Vagina (tissue), 2 donors: ENCODE measurements around the gene PPP1R36. TPM values are rescaled to one million over a fixed set of nuclear protein-coding genes. Genes with fewer than 3 reads are reported as not detected.

ENCODE experiments used
- DNase-seq, 2 donors: peaks; one replicate each; pipeline ENCODE4 v3.0.0-alpha.2; 2017; ENCODE audit errors: extremely low spot score in 2 of 2
- H3K27ac ChIP-seq: fragments of 200-600 bp; sonication (generic); one replicate; pipeline ENCODE4 v1.5.1; 2019
- H3K27me3 ChIP-seq: fragments of 200-600 bp; sonication (generic); one replicate; pipeline ENCODE4 v1.5.1; 2019
- H3K36me3 ChIP-seq, 2 donors: fragments of 200-600 bp; sonication (generic); one replicate each; pipeline ENCODE4 v1.5.1; 2017 to 2019
- H3K4me1 ChIP-seq: fragments of 200-600 bp; sonication (generic); one replicate; pipeline ENCODE4 v1.5.1; 2019
- H3K4me3 ChIP-seq, 2 donors: fragments of 200-600 bp; sonication (generic); 1 replicate in 1 of 2; 2 replicates in 1 of 2; pipeline ENCODE4 v1.5.1; 2016 to 2019
- H3K9me3 ChIP-seq: fragments of 200-600 bp; sonication (generic); one replicate; pipeline ENCODE4 v1.5.1; 2019
- POLR2A ChIP-seq, 2 donors: fragments of 450-650 bp; IDR thresholded peaks; one replicate each; pipeline ENCODE4 v1.6.1; 2017; ENCODE audit warnings: antibody characterized with exemption in 2 of 2, mild to moderate bottlenecking in 2 of 2, moderate library complexity in 2 of 2
- POLR2AphosphoS5 ChIP-seq, 2 donors: sonication (generic); formaldehyde crosslinking; IDR thresholded peaks; one replicate each; pipeline ENCODE4 v1.9.0; 2017; ENCODE audit warnings: antibody characterized with exemption in 2 of 2, mild to moderate bottlenecking in 2 of 2, low read depth in 1 of 2; ENCODE audit not compliant: insufficient read depth in 1 of 2
- intact Hi-C: fragments of 100-400 bp; cut with DNase I; formaldehyde crosslinking; loops from one replicate; pipeline ENCODE4 v1.15.1; 2023
- total RNA-seq: library from RNA; depleted of rRNA; stranded (reverse); fragments of >200 nt; gene quantifications from one replicate; pipeline ENCODE4 v1.2.3, GENCODE V29; 2016
- TF ChIP-seq, protein P1 (sequence below), 3 experiments: fragments of 450-650 bp in 2 of 3; fragments of 200-600 bp in 1 of 3; sonication (generic) in 1 of 3; IDR thresholded peaks; one replicate each; pipeline ENCODE4 v1.5.1; 2017 to 2019; ENCODE audit warnings: antibody characterized with exemption in 3 of 3, mild to moderate bottlenecking in 2 of 3, moderate library complexity in 2 of 3

The PPP1R36 gene
- total RNA-seq, 1 donor from 2014 or later, result not detected

DNA sequence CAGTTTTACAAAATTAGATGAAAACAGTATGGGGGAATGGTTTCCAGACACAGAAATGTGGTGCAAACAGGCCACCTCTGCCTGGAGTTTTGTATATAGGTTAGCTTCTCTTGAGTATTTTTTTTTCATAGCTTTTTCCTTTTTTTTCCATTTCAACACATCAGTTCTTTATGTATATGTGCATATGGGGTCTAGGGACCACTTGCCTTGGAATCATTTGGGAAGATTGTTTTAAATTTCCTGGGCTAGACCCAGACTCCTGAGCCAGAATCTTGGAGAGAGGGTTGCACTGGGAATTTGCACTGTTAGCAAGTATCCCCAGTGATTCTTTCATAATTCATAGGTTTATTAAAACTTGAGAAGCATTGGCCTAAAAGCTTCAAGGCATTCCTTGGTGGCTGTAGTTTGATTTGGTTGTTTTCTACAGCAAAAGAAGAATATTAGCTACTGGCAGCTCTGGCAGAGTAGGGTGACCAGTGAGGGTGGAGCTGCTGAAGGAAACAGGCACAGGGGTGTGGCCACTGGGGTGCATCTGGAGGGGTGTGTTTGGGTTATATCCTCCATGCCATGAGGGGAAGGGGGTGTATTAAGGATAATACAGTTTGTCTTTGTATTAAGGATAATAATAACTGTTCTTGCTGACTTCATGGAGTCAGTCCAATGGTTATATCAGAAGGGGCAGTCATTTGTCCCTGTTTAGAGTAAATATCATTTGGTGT, 22.8 kb downstream of the PPP1R36 start:
- DNase-seq, result peak in 1 of 2 donors; percentile 12
- intact Hi-C loops, result no loop called here
- TF ChIP-seq, protein P1, sequence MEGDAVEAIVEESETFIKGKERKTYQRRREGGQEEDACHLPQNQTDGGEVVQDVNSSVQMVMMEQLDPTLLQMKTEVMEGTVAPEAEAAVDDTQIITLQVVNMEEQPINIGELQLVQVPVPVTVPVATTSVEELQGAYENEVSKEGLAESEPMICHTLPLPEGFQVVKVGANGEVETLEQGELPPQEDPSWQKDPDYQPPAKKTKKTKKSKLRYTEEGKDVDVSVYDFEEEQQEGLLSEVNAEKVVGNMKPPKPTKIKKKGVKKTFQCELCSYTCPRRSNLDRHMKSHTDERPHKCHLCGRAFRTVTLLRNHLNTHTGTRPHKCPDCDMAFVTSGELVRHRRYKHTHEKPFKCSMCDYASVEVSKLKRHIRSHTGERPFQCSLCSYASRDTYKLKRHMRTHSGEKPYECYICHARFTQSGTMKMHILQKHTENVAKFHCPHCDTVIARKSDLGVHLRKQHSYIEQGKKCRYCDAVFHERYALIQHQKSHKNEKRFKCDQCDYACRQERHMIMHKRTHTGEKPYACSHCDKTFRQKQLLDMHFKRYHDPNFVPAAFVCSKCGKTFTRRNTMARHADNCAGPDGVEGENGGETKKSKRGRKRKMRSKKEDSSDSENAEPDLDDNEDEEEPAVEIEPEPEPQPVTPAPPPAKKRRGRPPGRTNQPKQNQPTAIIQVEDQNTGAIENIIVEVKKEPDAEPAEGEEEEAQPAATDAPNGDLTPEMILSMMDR (IDR thresholded peaks at IDR 0.05), result no peak
- TF ChIP-seq POLR2A (IDR thresholded peaks at IDR 0.05) (no peak), POLR2AphosphoS5 (IDR thresholded peaks at IDR 0.05; ENCODE audit: insufficient read depth in 1 of 2, low read depth in 1 of 2) (no peak)
- Histone ChIP-seq H3K27me3 (no peaks in the 10 kb centered on the region), H3K36me3 (no peaks in the 10 kb centered on the region), H3K27ac (no peak overlapping the region), H3K9me3 (no peaks in the 10 kb centered on the region), H3K4me3 (no peak overlapping the region), H3K4me1 (peaks cover 15% of the 10 kb centered on the region)

DNA sequence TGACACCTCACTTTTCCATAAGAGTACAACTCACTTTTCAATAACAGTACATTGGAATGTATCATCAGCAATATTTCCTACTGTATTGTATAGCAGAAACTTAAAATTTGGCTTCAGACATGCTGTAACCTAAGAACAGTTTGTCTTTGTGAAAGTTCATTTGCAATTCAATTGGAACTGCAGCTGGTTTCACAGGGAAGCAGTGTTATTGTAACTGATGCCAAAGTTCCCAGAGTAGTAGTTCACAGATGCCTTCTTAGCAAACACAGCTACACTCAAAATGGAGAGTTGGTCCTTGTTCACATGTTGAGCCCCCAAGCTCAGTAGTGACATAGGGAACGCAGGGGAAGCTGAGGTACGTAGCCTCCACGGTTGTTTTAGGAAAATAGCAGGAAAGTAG, 23.3 kb downstream of the PPP1R36 start:
- Histone ChIP-seq H3K36me3 (no peaks in the 10 kb centered on the region), H3K4me3 (no peak overlapping the region), H3K9me3 (no peaks in the 10 kb centered on the region), H3K4me1 (peaks cover 15% of the 10 kb centered on the region), H3K27ac (no peak overlapping the region), H3K27me3 (no peaks in the 10 kb centered on the region)
- TF ChIP-seq, protein P1 (IDR thresholded peaks at IDR 0.05), result no peak
- TF ChIP-seq POLR2A (IDR thresholded peaks at IDR 0.05) (no peak), POLR2AphosphoS5 (IDR thresholded peaks at IDR 0.05; ENCODE audit: insufficient read depth in 1 of 2, low read depth in 1 of 2) (no peak)
- DNase-seq, result no peak
- intact Hi-C loops, result no loop called here

DNA sequence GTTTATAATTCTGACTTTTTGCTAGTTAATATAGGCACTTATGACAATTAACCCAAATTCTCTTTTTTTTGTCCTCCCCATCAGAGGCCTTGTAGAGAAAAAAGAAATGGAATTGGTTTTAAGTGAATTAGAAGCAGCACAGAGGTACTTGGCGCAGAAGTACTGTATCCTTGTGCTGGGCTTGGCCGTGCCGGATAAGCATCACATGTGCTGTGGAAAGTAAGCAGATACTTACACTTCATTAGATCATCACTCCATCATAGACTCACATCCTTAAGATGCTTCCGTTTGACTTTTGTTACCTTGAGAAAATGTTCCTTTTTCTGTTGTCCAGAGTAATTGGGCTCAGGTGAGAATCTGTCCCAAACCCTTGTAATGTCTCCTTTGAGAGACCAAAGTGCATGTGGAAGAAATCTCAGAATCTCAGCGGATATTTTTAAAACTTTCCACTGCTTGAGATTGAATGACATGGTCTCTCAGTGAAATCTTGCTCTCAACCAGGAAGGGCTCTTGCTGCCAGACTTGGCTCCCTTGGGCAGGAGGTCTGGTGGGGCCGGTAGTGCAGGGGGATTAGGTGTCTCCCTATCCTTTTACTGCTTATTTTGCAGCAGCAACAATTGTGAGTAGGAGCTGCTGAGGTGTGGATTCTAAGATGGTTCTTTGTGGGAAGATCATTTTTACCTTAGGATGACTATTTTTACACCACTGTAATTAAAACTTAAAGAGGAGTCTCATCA, 24.8 kb downstream of the PPP1R36 start:
- no peak overlapping the region for H3K27ac ChIP-seq
- DNase-seq, result peak in 1 of 2 donors; percentile 19
- no peaks in the 10 kb centered on the region for H3K27me3 ChIP-seq
- no peak overlapping the region for H3K4me3 ChIP-seq
- intact Hi-C loops, result no loop called here
- TF ChIP-seq, protein P1 (IDR thresholded peaks at IDR 0.05), result no peak
- peak in 1 of 2 donors; percentile 28 for TF ChIP-seq POLR2AphosphoS5 (IDR thresholded peaks at IDR 0.05; ENCODE audit: insufficient read depth in 1 of 2, low read depth in 1 of 2)
- H3K9me3 ChIP-seq, result no peaks in the 10 kb centered on the region
- H3K4me1 ChIP-seq, result peaks cover 5% of the 10 kb centered on the region
- H3K36me3 ChIP-seq, result no peaks in the 10 kb centered on the region

DNA sequence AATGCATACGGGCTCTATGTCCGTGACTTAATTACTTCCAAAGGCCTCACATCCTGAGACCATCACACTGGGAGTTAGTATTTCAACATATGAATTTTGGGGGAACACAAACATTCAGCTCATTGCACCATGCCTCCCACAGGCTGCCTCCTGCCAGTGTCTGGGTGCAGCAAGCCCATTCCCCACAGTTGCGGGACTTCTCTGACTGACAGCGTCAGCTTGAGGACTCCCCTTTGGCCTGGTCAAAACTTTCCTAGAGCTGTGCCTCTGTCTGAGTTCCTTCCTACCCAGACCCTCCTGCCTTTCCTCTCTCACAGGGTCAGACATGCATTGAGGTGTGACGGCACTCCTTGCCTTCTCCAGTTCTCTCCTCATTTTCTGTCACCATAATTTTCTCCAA, 27.4 kb downstream of the PPP1R36 start:
- Histone ChIP-seq H3K4me3 (no peak overlapping the region), H3K36me3 (no peaks in the 10 kb centered on the region), H3K27ac (no peak overlapping the region), H3K27me3 (no peaks in the 10 kb centered on the region), H3K9me3 (no peaks in the 10 kb centered on the region), H3K4me1 (no peaks in the 10 kb centered on the region)
- intact Hi-C loops, result no loop called here
- peak in 1 of 2 donors; percentile 70 for DNase-seq
- TF ChIP-seq POLR2A (IDR thresholded peaks at IDR 0.05) (no peak), POLR2AphosphoS5 (IDR thresholded peaks at IDR 0.05; ENCODE audit: insufficient read depth in 1 of 2, low read depth in 1 of 2) (no peak)
- TF ChIP-seq, protein P1 (IDR thresholded peaks at IDR 0.05), result no peak

DNA sequence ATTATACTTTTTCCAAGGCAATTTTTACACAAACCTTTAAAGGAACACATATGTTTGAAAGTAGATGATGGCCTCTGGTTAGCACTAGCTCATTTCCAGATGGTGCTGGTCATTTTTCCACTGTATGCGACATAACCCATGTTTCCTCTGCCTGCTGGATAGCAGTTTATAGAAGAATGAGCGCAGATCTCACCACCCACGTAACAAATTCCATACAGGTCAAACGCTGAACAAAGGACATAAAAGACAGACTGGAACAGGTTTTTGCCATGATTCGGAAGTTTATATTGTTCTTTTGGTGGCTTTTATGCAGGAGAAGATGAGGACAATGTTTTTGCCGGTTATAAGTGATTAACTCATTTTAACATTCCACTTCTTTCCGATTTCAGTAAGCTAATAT, 30.7 kb downstream of the PPP1R36 start:
- no peaks in the 10 kb centered on the region for H3K4me1 ChIP-seq
- DNase-seq, result peak in 1 of 2 donors; percentile 2
- intact Hi-C loops, result loop anchor here (10.0 kb wide), 1 partner anchor 944 kb away; no protein-coding TSS in a partner anchor
- H3K27ac ChIP-seq, result no peak overlapping the region
- no peaks in the 10 kb centered on the region for H3K9me3 ChIP-seq
- H3K27me3 ChIP-seq, result no peaks in the 10 kb centered on the region
- no peak overlapping the region for H3K4me3 ChIP-seq
- no peak for TF ChIP-seq POLR2AphosphoS5 (IDR thresholded peaks at IDR 0.05; ENCODE audit: insufficient read depth in 1 of 2, low read depth in 1 of 2)
- no peak for TF ChIP-seq POLR2A (IDR thresholded peaks at IDR 0.05)
- TF ChIP-seq, protein P1 (IDR thresholded peaks at IDR 0.05), result no peak
- H3K36me3 ChIP-seq, result no peaks in the 10 kb centered on the region
